ENCODE measurements around the gene SPDEF.

GRCh38 chr6:34603707-34604106 lies 47.6 kb upstream of the SPDEF start:
- TF ChIP-seq CTCF (IDR thresholded peaks at IDR 0.05 in 4 of 5, conservative IDR thresholded peaks at IDR 0.05 in 1 of 5) (no peak), POLR2A (IDR thresholded peaks at IDR 0.05) (no peak)

Data from gastrocnemius medialis (tissue), 4 donors.